ENCODE data around the gene UBE2M.

UBE2M gene

GRCh38 chr19:58570770-58571574 lies 12.6 kb upstream of the UBE2M start:
- no peak for DNase-seq

- no peak for DNase-seq
Observed at GRCh38 chr19:58569943-58570670, 11.7 kb upstream of the UBE2M start.

- DNase-seq, result no peak
Observed at GRCh38 chr19:58569191-58569942, 11.0 kb upstream of the UBE2M start.

GRCh38 chr19:58568453-58569130 lies 10.2 kb upstream of the UBE2M start:
- no peak for DNase-seq

- DNase-seq, result no peak
Observed at GRCh38 chr19:58566989-58567388, 8.6 kb upstream of the UBE2M start.

GRCh38 chr19:58563823-58564222 lies 5.4 kb upstream of the UBE2M start:
- DNase-seq, result no peak

GRCh38 chr19:58563034-58563573 lies 4.7 kb upstream of the UBE2M start:
- no peak for DNase-seq

- DNase-seq, result no peak
Observed at GRCh38 chr19:58562122-58563033, 4.0 kb upstream of the UBE2M start.

- no peak for DNase-seq
Observed at GRCh38 chr19:58561373-58562121, 3.1 kb upstream of the UBE2M start.

GRCh38 chr19:58560921-58561320 lies 2.5 kb upstream of the UBE2M start:
- no peak for DNase-seq

GRCh38 chr19:58560007-58560887 lies 1.8 kb upstream of the UBE2M start:
- DNase-seq, result no peak

- no peak for DNase-seq
Observed at GRCh38 chr19:58559275-58560006, 1.0 kb upstream of the UBE2M start.

GRCh38 chr19:58558623-58559274 lies 338 bp upstream of the UBE2M start:
- no peak for DNase-seq

GRCh38 chr19:58557221-58558065 lies 968 bp downstream of the UBE2M start:
- DNase-seq, result no peak

- DNase-seq, result no peak
Observed at GRCh38 chr19:58556622-58557220, 1.7 kb downstream of the UBE2M start.

- DNase-seq, result no peak
Observed at GRCh38 chr19:58555920-58556621, 2.3 kb downstream of the UBE2M start.
